ENCODE measurements around the gene ATP5F1A.

DNA sequence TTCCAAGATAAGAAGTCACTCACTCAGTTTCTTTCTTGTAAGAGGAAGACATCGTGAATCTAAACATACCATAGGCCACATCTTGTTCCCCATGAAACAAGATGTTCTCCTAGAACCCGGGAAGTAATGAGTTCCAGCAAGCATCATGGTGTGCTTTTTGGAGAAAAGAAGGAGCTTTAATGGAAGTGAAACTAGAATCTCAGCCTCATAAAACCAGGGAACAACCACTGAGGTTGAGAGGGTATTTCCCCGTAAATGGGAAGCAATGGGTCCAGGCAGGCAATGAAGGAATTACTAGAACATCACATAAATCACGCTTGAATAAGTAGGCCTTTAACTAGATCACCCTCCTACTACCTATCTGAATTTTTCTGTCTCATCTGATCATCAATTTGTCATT, 66.4 kb downstream of the ATP5F1A start:
- no peak for TF ChIP-seq POLR2A (IDR thresholded peaks at IDR 0.05; ENCODE audit: low read depth, low read length)
- no peak for TF ChIP-seq POLR2AphosphoS5 (IDR thresholded peaks at IDR 0.05; ENCODE audit: low read depth, low read length)
- no peak for TF ChIP-seq TAF1 (IDR thresholded peaks at IDR 0.05; ENCODE audit: borderline replicate concordance, low read depth, low read length)

Data from GM12892 (cell line).